ENCODE measurements around the gene SLC22A31.

Gene SLC22A31

GRCh38 chr16:89184677-89184932, 15.7 kb downstream of the SLC22A31 start:
- Mint-ChIP-seq H3K4me1 (no peaks in the 10 kb centered on the region), H3K36me3 (no peaks in the 10 kb centered on the region), H3K27me3 (peaks cover 2% of the 10 kb centered on the region), H3K9me3 (no peaks in the 10 kb centered on the region), H3K4me3 (no peak overlapping the region), H3K27ac (no peak overlapping the region)
- ATAC-seq (ENCODE audit: low read depth) (no peak), DNase-seq (ENCODE audit: low spot score in 2 of 2) (no peak)

DNA sequence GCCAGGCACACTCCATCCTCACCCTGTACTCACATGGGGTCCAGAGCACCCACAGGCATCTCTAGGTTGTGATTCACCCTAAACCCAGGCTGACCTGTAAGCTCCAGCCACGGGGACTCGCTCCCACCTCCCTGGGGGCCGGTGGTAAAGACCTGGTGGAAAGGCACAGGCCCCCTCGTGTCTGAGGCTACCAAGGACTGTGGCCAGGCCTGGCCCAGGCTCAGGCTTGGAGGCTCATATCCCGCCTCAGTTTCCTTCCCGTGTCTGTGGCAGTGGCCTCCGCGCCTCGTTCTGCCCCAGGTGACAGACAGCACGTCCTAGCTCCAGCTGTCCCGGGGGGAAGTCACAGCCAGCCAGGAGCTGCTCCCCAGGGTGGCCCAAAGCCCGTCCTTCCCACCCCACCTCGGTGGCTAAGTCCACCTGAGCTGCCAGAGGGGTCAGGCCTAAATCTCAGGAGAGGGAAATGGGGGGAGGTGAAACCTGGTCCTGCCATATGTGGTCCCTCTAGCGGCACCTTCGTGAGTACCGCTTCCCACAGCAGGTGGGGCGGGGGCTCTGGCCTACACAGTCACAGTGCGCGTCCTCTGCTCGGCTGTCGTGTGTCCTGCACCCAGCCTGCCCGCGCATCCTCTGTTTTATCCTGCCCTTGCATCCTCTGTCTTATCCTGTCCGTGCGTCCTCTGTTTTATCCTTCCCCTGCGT, 16.2 kb downstream of the SLC22A31 start:
- Mint-ChIP-seq H3K9me3 (no peaks in the 10 kb centered on the region), H3K4me1 (no peaks in the 10 kb centered on the region), H3K27me3 (peaks cover 2% of the 10 kb centered on the region), H3K4me3 (no peak overlapping the region), H3K36me3 (no peaks in the 10 kb centered on the region), H3K27ac (no peak overlapping the region)
- DNase-seq (ENCODE audit: low spot score in 2 of 2) (no peak), ATAC-seq (ENCODE audit: low read depth) (no peak)

DNA sequence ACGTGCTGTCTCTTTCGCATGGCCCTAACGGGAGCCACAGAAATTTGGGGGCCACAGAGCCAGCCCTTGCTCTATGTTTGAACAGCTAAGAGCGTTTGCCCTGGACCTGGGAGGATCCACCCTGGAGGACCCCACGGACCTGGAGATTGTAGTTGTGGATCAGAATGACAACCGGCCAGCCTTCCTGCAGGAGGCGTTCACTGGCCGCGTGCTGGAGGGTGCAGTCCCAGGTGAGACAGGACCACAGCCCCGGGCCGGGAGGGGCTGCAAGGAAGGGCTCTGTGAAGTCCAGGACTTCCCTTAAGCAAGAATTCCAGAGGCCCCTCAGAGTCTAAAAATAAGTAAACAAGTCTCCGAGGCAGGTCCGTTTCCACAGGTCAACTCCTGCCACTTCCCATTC, 16.9 kb downstream of the SLC22A31 start:
- Mint-ChIP-seq H3K4me1 (no peaks in the 10 kb centered on the region), H3K9me3 (no peaks in the 10 kb centered on the region), H3K4me3 (no peak overlapping the region), H3K27ac (no peak overlapping the region), H3K36me3 (no peaks in the 10 kb centered on the region), H3K27me3 (peaks cover 2% of the 10 kb centered on the region)
- ATAC-seq (ENCODE audit: low read depth) (no peak), DNase-seq (ENCODE audit: low spot score in 2 of 2) (no peak)

- H3K27me3 Mint-ChIP-seq = peaks cover 4% of the 10 kb centered on the region
- no peak overlapping the region for H3K27ac Mint-ChIP-seq
- DNase-seq (ENCODE audit: low spot score in 2 of 2) (no peak), ATAC-seq (ENCODE audit: low read depth) (no peak)
- H3K9me3 Mint-ChIP-seq = no peaks in the 10 kb centered on the region
- no peak overlapping the region for H3K4me3 Mint-ChIP-seq
- H3K36me3 Mint-ChIP-seq = no peaks in the 10 kb centered on the region
- no peaks in the 10 kb centered on the region for H3K4me1 Mint-ChIP-seq
Observed at GRCh38 chr16:89179656-89180315, 20.6 kb downstream of the SLC22A31 start.

DNA sequence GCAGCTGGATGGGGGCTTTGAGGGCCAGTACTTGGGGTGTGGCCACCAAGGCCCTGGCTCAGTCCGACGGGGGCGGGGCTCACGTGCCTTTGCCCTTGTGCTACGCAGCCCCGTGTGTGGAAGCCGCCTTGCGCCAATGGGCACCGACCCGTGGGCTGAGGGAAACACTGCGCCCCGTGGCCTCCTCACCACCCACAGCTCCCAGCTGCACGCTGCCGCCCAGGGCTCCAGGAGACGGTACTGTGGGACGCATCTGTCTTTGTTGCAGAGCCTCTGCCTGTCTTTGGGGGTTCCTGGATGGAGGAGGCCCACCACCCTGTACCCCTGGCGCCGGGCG, 21.2 kb downstream of the SLC22A31 start:
- H3K4me3 Mint-ChIP-seq = no peak overlapping the region
- DNase-seq (ENCODE audit: low spot score in 2 of 2) = no peak
- ATAC-seq (ENCODE audit: low read depth) = no peak
- H3K4me1 Mint-ChIP-seq = no peaks in the 10 kb centered on the region
- no peaks in the 10 kb centered on the region for H3K9me3 Mint-ChIP-seq
- no peak overlapping the region for H3K27ac Mint-ChIP-seq
- no peaks in the 10 kb centered on the region for H3K36me3 Mint-ChIP-seq
- peaks cover 4% of the 10 kb centered on the region for H3K27me3 Mint-ChIP-seq

DNA sequence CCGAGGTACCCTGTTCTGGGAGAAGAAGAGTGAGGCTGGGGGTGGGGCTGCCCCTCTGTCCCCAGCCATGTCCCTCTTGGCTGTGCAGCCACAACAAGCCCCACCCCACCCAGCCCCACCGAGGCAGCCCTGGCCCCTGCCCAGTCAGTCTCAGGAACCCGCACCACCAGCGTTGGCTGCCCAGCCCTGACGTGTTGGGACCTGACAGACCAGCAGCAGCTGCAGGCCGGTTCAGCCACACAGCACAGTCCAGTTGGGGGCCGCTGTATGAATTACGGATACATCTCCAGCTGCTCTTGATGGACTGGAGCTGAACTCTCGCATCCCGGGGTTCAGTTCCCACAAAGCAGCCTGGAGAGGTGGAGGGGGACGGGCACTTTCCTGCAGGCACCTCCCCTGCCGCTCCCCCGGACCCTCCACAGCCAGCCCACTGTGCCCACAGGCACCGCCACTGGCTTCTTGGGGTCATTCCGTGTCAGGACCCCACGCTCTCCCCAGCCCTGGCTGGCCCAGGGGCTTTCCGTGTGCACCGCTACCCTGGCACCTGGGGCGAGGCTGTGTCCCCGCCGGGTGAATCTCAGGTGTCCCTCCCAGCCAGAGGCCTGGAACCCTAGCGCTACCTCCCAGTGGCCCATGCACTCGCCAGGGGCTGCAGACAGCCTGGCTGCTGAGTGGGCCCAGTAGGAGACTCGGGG, 21.7 kb downstream of the SLC22A31 start:
- Mint-ChIP-seq H3K27me3 (peaks cover 4% of the 10 kb centered on the region), H3K36me3 (no peaks in the 10 kb centered on the region), H3K4me1 (no peaks in the 10 kb centered on the region), H3K27ac (no peak overlapping the region), H3K4me3 (no peak overlapping the region), H3K9me3 (no peaks in the 10 kb centered on the region)
- ATAC-seq (ENCODE audit: low read depth) (no peak), DNase-seq (ENCODE audit: low spot score in 2 of 2) (no peak)

- ATAC-seq (ENCODE audit: low read depth) (no peak), DNase-seq (ENCODE audit: low spot score in 2 of 2) (no peak)
- no peaks in the 10 kb centered on the region for H3K9me3 Mint-ChIP-seq
- no peak overlapping the region for H3K27ac Mint-ChIP-seq
- H3K4me3 Mint-ChIP-seq = no peak overlapping the region
- H3K4me1 Mint-ChIP-seq = no peaks in the 10 kb centered on the region
- no peaks in the 10 kb centered on the region for H3K36me3 Mint-ChIP-seq
- H3K27me3 Mint-ChIP-seq = peaks cover 4% of the 10 kb centered on the region
Observed at GRCh38 chr16:89177501-89177900, 22.8 kb downstream of the SLC22A31 start.

GRCh38 chr16:89176717-89177116, 23.6 kb downstream of the SLC22A31 start:
- Mint-ChIP-seq H3K27me3 (peaks cover 3% of the 10 kb centered on the region), H3K4me3 (no peak overlapping the region), H3K27ac (no peak overlapping the region), H3K9me3 (no peaks in the 10 kb centered on the region), H3K36me3 (no peaks in the 10 kb centered on the region), H3K4me1 (no peaks in the 10 kb centered on the region)
- no peak for DNase-seq (ENCODE audit: low spot score in 2 of 2)
- ATAC-seq (ENCODE audit: low read depth) = no peak

DNA sequence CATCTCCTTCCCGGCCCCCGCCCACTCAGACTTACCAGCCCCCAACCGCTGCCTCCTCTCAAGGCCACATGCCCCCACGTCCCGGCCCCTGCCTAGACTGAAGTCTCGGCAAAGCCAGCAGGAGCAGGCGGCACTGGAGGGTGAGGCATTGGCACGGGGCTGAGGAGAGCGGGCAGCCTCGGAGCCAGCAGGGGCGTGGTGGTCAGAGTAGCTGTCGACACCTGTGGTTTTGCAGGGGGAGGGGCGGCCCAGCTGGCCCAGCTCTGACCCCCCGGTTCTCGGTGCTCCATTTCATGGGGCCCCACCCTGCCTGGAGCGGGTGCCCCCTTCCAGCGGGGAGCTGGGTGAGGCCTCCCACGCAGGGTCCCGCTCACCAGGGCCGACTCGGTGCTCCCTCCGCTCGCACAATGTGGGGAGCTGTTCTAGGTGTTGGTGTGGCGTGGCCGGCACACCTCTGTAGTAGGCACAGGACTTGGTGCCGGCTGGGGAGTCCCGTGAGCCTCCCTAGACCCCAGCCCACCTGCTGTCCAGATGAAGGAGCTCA, 24.1 kb downstream of the SLC22A31 start:
- Mint-ChIP-seq H3K36me3 (no peaks in the 10 kb centered on the region), H3K9me3 (no peaks in the 10 kb centered on the region), H3K4me1 (no peaks in the 10 kb centered on the region), H3K4me3 (no peak overlapping the region), H3K27me3 (peaks cover 2% of the 10 kb centered on the region), H3K27ac (no peak overlapping the region)
- ATAC-seq (ENCODE audit: low read depth) = no peak
- no peak for DNase-seq (ENCODE audit: low spot score in 2 of 2)

DNA sequence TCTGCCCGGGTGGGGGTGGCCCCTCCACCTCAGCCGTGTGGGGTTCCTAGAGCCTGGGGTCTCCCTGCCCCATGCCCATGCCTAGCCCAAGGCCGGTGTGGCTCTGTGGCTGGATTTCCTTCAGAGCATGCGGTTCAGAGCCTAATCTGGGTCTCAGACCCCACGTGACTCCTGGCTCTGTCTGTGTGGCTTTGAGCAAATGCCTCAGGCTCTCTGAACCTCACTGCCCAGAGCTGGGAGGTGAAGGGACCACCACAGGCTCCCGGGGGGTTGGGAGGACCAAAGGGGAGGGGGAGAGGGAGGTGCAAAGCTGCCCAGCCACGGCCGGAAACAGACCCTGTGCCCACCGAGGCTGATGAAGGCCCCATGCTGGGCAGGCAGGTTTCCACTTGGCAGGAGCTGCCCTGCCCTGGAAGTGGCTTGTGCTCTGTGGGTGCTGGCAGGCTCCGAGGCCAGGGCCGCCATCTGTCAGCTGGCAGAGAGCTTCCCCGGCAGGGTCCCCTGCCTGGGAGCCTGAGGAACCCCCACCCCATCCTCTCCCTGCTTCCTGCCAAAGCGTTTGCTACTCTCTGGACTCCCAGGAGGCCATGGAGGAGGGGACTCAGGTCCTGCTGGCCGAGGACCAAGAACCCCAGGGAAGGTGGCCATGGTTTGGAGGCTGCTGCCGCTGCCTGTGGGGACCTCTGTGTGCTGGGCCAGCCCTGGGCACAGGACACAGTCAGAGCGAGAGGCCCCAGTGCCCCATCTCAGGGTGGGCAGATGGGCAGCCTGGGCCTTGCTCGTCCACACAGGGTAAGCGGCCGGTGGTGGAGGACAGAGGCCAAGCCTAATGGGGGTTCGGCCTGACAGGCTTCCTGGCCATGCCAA, 24.8 kb downstream of the SLC22A31 start:
- H3K9me3 Mint-ChIP-seq = no peaks in the 10 kb centered on the region
- no peak overlapping the region for H3K4me3 Mint-ChIP-seq
- no peaks in the 10 kb centered on the region for H3K36me3 Mint-ChIP-seq
- ATAC-seq (ENCODE audit: low read depth) = no peak
- peaks cover 6% of the 10 kb centered on the region for H3K27me3 Mint-ChIP-seq
- H3K4me1 Mint-ChIP-seq = peaks cover 5% of the 10 kb centered on the region
- DNase-seq (ENCODE audit: low spot score in 2 of 2) = no peak
- H3K27ac Mint-ChIP-seq = no peak overlapping the region

DNA sequence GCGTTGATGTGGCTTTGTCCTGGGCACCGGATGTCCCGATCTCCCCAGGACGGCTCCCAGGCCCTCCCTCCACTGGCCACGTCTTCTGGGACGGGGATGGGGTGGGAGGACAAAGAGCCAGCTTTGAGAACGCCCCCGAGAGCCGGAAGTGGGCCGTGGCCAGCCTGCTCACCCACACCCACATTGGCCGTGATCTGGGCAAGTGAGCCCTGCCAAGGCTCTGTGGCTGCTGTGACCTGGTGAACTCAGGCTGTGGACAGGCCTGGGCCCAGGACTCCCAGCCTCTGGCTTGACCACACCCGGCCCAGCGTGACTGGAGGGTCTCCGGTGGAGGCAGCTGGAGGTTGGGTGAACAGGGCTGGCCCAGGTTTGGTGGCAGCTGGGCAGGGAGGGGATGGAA, 25.5 kb downstream of the SLC22A31 start:
- Mint-ChIP-seq H3K4me3 (no peak overlapping the region), H3K27ac (no peak overlapping the region), H3K9me3 (no peaks in the 10 kb centered on the region), H3K27me3 (peaks cover 7% of the 10 kb centered on the region), H3K4me1 (peaks cover 8% of the 10 kb centered on the region), H3K36me3 (no peaks in the 10 kb centered on the region)
- ATAC-seq (ENCODE audit: low read depth) = no peak
- no peak for DNase-seq (ENCODE audit: low spot score in 2 of 2)

GRCh38 chr16:89174055-89174827, 26.1 kb downstream of the SLC22A31 start:
- no peaks in the 10 kb centered on the region for H3K9me3 Mint-ChIP-seq
- no peak for ATAC-seq (ENCODE audit: low read depth)
- no peaks in the 10 kb centered on the region for H3K36me3 Mint-ChIP-seq
- peaks cover 8% of the 10 kb centered on the region for H3K4me1 Mint-ChIP-seq
- peaks cover 7% of the 10 kb centered on the region for H3K27me3 Mint-ChIP-seq
- H3K27ac Mint-ChIP-seq = no peak overlapping the region
- no peak for DNase-seq (ENCODE audit: low spot score in 2 of 2)
- H3K4me3 Mint-ChIP-seq = no peak overlapping the region

DNA sequence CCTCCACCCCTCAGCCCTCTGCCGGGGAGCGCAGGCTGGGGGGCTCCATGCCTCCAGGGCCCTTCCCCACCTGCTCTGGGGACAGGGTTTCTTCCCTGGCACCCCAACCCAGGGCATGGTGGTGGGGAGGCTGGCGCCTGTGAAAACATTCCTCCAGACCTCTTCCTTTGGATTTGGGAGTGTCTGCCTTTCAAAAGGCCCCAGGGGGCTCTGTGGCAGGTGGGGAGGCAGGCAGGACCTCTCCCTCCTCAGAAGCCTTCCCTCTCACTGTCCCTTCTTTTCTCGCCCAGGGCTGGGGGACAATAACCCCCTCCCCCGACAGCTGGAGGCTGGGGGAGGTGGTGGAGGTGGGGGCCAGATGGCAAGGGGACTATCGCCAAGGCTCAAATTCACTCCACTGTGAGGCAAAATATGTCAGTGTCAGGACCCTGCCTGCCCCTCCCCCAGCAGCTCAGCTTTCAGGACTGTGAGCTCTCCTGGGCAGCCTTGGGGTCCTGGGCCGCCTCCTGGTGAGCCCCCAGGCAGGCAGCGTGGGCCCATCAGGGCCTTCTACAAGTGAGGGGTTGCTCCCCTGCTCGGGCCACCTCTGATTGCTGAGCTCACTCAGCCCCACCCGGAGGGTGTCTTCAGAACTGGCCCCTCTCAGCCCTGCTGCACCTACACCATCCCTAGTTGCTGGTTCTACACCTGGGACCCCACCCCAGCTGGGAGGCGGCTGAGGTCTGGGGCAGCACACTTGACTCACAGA, 27.0 kb downstream of the SLC22A31 start:
- no peak overlapping the region for H3K4me3 Mint-ChIP-seq
- H3K27me3 Mint-ChIP-seq = peaks cover 10% of the 10 kb centered on the region
- no peaks in the 10 kb centered on the region for H3K36me3 Mint-ChIP-seq
- DNase-seq (ENCODE audit: low spot score in 2 of 2) = peak in 1 of 2 donors; percentile 34
- peaks cover 8% of the 10 kb centered on the region for H3K4me1 Mint-ChIP-seq
- ATAC-seq (ENCODE audit: low read depth) = no peak
- H3K27ac Mint-ChIP-seq = no peak overlapping the region
- H3K9me3 Mint-ChIP-seq = no peaks in the 10 kb centered on the region

Measured in memory B cell (primary cell).